SK-N-SH treated with all-trans-retinoic acid at 6 μM for 48 hours (cell line): ENCODE results near the gene MYO9A.
A peak's percentile ranks its signal among the peaks of the same experiment; 100 is the strongest.

Experiments
- ARNTL ChIP-seq: fragments of 450-650 bp; formaldehyde crosslinking; IDR thresholded peaks from 2 replicates; pipeline ENCODE4 v1.5.0; 2020; ENCODE audit warnings: low read depth, mild to moderate bottlenecking, moderate library complexity, borderline replicate concordance
- BACH2 ChIP-seq: fragments of 250-450 bp; sonication (Bioruptor Pico); IDR thresholded peaks from 2 replicates; pipeline ENCODE4 v1.9.0; 2021; ENCODE audit warnings: mild to moderate bottlenecking, borderline replicate concordance
- CREB5 ChIP-seq: fragments of 250-450 bp; sonication (Bioruptor Pico); IDR thresholded peaks from 2 replicates; pipeline ENCODE4 v1.5.1; 2020; ENCODE audit warnings: low read depth, mild to moderate bottlenecking, moderate library complexity
- CSDC2 ChIP-seq: fragments of 250-450 bp; sonication (Bioruptor Pico); IDR thresholded peaks from 2 replicates; pipeline ENCODE4 v1.5.0; 2020; ENCODE audit warnings: mild to moderate bottlenecking, moderate library complexity
- ISL1 ChIP-seq: fragments of 250-450 bp; sonication (Bioruptor Pico); IDR thresholded peaks from 2 replicates; pipeline ENCODE4 v2.1.2; 2022; ENCODE audit warnings: mild to moderate bottlenecking, moderate library complexity
- OSR1 ChIP-seq: fragments of 250-450 bp; sonication (Bioruptor Pico); IDR thresholded peaks from 2 replicates; pipeline ENCODE4 v1.8.0; 2022; ENCODE audit warnings: moderate library complexity, mild to moderate bottlenecking, inconsistent platforms
- RARB ChIP-seq: fragments of 250-450 bp; sonication (Bioruptor Pico); IDR thresholded peaks from 2 replicates; pipeline ENCODE4 v1.8.0; 2021; ENCODE audit warnings: mild to moderate bottlenecking, moderate library complexity
- TCF4 ChIP-seq: fragments of 250-450 bp; sonication (Bioruptor Pico); IDR thresholded peaks from 2 replicates; pipeline ENCODE4 v1.8.0; 2021; ENCODE audit warnings: mild to moderate bottlenecking, moderate library complexity, borderline replicate concordance
- ZFP3 ChIP-seq: fragments of 250-450 bp; sonication (Bioruptor Pico); IDR thresholded peaks from 2 replicates; pipeline ENCODE4 v1.5.0; 2020; ENCODE audit warnings: mild to moderate bottlenecking, moderate library complexity
- ZFP30 ChIP-seq: fragments of 450-650 bp; formaldehyde crosslinking; IDR thresholded peaks from 2 replicates; pipeline ENCODE4 v1.5.0; 2022; ENCODE audit warnings: mild to moderate bottlenecking, moderate library complexity

DNA sequence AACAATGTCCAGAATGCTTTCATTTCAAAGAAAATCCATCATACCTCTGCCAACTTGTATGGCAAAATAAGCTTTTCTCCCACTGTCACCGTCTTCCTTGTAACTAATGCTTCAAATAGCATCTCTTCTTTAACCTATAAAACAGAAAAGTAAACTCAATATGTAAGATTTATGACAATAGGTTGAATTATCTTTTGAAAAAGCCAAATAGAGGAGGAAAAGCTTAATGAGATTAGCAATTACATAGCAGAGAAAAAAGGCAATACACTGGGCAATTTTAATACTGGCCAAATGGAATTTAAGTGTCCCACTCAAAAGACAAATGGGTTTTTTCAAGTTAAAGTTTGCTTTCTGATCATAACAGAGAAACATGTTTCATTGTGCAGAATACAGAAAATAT is 118.1 kb downstream of the MYO9A start:
- no peak for TF ChIP-seq CSDC2 (CRISPR knock-in tag)
- TF ChIP-seq ZFP30 (CRISPR knock-in tag) = no peak
- peak; percentile 65 for TF ChIP-seq ISL1 (CRISPR knock-in tag)
- TF ChIP-seq TCF4 (CRISPR knock-in tag) = no peak
- no peak for TF ChIP-seq ZFP3 (CRISPR knock-in tag)
- TF ChIP-seq OSR1 (CRISPR knock-in tag) = no peak
- TF ChIP-seq ARNTL = no peak
- TF ChIP-seq BACH2 (CRISPR knock-in tag) = no peak
- no peak for TF ChIP-seq RARB
- TF ChIP-seq CREB5 (CRISPR knock-in tag) = no peak
